ENCODE results near the gene SPOCK2. TPM values are rescaled to one million over a fixed set of nuclear protein-coding genes. Genes with fewer than 3 reads are reported as not detected.
"Not testable (repeated sequence)": the region's sequence is repeated elsewhere in the genome, so short reads cannot be mapped to it uniquely, and the experiment has no call there.

SPOCK2 gene
- total RNA-seq, 1 donor from 2014 or later: 5.3 TPM

GRCh38 chr10:72109636-72110157, 21.3 kb upstream of the SPOCK2 start:
- ATAC-seq: no peak
- intact Hi-C loops (cut with DNase I): no loop called here
- DNase-seq (ENCODE audit: low spot score): no peak

DNA sequence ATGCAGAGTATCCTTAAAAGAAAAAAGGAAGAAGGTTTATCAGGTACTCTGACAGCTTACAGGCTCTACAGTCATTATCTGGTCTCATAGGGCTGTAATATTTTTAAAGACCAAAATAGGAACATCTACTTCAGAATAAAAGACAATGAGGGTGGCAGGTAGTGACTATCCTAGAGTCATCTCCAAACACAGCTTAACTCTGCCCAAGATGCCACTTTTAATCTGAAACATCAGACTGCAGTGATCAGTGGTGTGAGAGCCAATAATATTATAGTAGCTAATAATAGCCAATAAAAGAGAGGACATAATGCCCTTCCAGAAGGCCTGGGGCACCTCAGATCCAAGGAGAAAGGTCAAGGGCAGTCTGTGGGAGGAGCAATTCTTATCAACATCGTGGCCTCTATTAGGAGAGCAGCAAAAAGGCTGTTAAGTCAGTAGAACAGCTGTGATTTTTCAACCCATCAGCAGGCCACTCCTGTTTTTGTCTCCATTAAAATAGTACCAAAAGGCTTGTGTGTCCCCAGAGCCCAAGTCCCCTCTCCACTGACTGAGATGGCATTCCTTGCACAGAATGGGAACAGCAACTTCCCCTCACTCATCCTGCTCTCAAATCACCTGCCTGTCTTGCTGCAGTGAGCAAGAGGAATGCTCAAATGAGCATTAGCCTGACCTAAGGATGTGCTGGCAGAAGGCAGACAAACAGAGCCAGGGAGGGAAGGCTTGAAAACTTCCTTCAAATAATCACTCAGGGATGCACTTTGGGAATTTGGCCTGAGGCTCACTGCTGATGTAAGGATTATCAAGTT, 20.7 kb upstream of the SPOCK2 start:
- DNase-seq (ENCODE audit: low spot score) (no peak), ATAC-seq (no peak)
- intact Hi-C loops (cut with DNase I): no loop called here

DNA sequence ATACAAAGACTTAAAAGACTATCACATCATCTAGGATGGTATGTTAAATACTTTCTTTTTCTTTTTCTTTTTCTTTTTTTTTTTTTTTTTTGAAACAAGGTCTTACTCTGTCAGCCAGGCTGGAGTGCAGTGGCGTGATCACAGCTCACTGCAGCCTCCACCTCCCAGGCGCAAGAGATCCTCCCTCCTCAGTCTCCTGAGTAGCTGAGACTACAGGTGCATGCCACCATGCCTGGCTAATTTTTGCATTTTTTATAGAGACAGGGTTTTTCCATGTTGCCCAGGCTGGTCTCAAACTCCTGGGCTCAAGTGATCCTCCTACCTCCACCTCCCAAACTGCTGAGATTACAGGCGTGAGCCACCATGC, 19.6 kb upstream of the SPOCK2 start:
- DNase-seq (ENCODE audit: low spot score); intact Hi-C loops (cut with DNase I); ATAC-seq: not testable (repeated sequence)

- ATAC-seq (no peak), DNase-seq (ENCODE audit: low spot score) (no peak)
- intact Hi-C loops (cut with DNase I): no loop called here
Measured at GRCh38 chr10:72107325-72108003, 19.1 kb upstream of the SPOCK2 start.

- no peak for DNase-seq (ENCODE audit: low spot score)
- ATAC-seq: no peak
- intact Hi-C loops (cut with DNase I): no loop called here
Measured at GRCh38 chr10:72106896-72107295, 18.5 kb upstream of the SPOCK2 start.

GRCh38 chr10:72106154-72106849, 18.0 kb upstream of the SPOCK2 start:
- DNase-seq (ENCODE audit: low spot score) (no peak), ATAC-seq (no peak)
- intact Hi-C loops (cut with DNase I): no loop called here

- intact Hi-C loops (cut with DNase I): no loop called here
- no peak for ATAC-seq
- DNase-seq (ENCODE audit: low spot score): no peak
Measured at GRCh38 chr10:72105710-72106109, 17.4 kb upstream of the SPOCK2 start.

- intact Hi-C loops (cut with DNase I): no loop called here
- DNase-seq (ENCODE audit: low spot score) (no peak), ATAC-seq (peak; percentile 34)
Measured at GRCh38 chr10:72105098-72105475, 16.7 kb upstream of the SPOCK2 start.

DNA sequence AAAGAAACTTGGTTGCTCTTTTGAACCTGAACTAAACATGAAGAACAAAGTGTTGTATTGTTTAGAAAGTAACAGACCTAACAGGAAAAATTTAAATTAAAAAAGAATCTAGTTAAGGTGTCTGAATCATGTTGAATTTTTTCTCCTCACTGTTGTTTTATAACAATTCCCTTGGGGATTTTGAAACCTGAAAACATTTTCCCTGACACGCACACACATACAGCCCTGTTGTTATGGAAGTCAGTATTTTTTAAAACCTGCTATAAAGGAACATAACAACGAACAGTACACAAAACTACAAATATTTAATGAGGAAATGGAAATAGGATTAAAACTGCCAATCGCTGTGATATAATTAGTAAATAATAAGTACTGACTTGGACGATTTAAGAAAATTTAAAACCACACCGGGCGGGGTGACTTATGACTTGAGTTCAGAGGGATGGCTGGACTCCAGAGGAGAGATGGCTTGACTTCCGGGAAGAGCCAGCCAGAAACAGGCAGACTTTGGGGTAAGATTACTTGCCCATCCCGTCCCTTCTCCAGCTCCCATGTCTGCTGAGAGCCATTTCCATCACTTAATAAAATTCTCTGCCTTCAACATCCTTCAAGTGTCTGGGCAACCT, 16.2 kb upstream of the SPOCK2 start:
- ATAC-seq (peak; percentile 71), DNase-seq (ENCODE audit: low spot score) (no peak)
- intact Hi-C loops (cut with DNase I): no loop called here

DNA sequence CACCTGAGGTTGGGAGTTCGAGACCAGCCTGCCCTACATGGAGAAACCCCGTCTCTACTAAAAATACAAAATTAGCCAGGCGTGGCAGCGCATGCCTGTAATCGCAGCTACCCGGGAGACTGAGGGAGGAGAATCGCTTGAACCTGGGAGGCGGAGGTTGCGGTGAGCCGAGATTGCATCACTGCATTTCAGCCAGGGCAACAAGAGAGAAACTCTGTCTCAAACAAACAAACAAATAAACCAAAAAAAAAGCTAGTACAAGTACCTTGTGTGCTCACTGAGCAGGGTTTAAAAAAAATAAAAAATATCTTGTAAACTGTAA, 11.2 kb upstream of the SPOCK2 start:
- ATAC-seq (no peak), DNase-seq (ENCODE audit: low spot score) (no peak)
- intact Hi-C loops (cut with DNase I): no loop called here

- intact Hi-C loops (cut with DNase I): no loop called here
- no peak for ATAC-seq
- no peak for DNase-seq (ENCODE audit: low spot score)
Measured at GRCh38 chr10:72098836-72099599, 10.7 kb upstream of the SPOCK2 start.

DNA sequence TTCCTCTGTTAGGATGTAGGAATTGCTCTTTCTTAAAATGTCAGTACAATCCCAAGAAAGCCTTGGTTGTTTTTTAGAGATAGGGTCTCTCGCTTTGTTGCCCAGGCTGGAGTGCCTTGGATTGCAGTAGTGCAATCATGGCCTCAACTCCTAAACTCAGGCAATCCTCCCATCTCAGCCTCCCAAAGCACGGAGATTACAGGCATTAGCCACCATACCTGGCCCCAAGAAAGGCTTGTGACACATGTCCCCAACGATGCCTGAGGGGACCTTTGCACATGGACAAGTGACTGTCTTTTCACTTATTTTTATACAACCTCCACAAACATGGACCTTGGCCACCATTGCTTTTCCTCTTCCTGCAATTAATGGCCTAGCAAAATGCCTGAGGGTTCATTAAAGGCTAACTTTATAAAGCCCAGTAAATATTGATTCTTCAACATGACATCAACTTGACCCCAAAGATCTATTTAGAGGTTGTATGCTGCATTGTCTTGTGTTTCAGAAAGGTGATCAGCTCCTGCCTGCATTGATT, 10.0 kb upstream of the SPOCK2 start:
- intact Hi-C loops (cut with DNase I): no loop called here
- ATAC-seq: no peak

GRCh38 chr10:72097448-72098300, 9.3 kb upstream of the SPOCK2 start:
- DNase-seq (ENCODE audit: low spot score): no peak
- no peak for ATAC-seq
- intact Hi-C loops (cut with DNase I): no loop called here

More for the DNA sequence above, 10.0 kb upstream of the SPOCK2 start:
- DNase-seq (ENCODE audit: low spot score): no peak

DNA sequence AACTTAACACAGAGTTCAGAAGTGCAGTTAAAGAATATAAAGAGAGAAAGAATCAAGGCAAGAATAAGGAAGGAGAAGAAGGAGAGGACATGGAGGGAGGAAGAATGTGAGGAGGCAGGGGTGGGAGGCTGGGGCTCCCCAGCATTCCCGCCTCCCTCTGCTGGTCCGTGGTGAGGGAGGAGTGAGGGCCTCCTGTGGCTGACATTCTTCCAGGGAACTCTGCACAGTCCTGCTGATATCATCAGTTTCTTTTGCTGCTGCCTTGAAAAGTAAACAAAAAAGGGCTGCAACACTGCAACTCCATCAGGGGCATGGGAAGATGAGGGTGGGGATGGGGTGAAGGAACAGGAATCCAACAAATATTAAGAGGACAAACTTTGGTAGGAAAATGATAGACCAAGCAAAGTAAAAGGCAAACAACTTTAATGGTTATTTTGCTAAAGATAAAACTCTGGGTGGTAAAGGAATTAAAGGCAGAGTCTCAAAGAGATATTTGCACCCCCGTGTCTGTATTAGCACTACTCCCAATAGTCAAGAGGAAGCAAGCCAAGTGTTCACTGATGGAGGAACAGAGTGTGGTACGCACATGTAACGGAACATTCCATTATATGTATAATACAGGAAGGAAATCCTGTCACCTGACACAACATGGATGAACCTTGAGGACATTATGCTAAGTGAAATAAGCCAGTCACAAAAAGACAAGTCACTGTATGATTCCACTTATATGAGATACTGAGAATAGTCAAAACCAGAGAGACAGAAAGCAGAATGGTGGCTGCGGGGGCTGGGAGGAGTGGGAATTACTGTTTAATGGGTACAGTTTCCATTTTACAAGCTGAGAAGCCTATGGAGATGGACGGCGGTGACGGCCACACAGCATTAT, 8.0 kb upstream of the SPOCK2 start:
- intact Hi-C loops (cut with DNase I): no loop called here
- no peak for DNase-seq (ENCODE audit: low spot score)
- ATAC-seq: peak; percentile 48

GRCh38 chr10:72095195-72095594, 6.8 kb upstream of the SPOCK2 start:
- no peak for ATAC-seq
- no peak for DNase-seq (ENCODE audit: low spot score)
- intact Hi-C loops (cut with DNase I): no loop called here

GRCh38 chr10:72094574-72094973, 6.2 kb upstream of the SPOCK2 start:
- intact Hi-C loops (cut with DNase I): no loop called here
- DNase-seq (ENCODE audit: low spot score): no peak
- no peak for ATAC-seq

DNA sequence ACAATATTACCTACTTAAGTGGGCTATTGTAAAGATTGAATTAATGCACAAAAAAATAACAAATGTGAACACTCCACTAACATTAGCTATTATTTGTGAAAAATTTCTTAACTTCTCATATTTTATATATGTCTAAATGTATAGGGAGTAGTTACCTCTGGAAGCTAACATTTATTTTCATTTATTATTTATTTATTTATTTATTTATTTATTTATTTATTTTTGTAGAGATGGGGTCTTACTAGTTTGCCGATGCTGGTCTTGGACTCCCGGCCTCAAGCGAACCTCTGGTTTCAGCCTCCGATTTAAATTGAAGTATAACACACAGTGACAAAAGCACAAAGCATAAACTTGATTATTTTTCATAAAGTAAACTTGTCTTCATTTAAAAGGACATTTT, 5.1 kb upstream of the SPOCK2 start:
- no peak for ATAC-seq
- intact Hi-C loops (cut with DNase I): no loop called here
- DNase-seq (ENCODE audit: low spot score): no peak
